Activated gamma-delta T cell (primary cell): ENCODE data around the gene RPN2.

ENCODE experiments used
- DNase-seq: peaks from one replicate; lab custom pipeline; 2025; lab: John Stamatoyannopoulos, UW

RPN2 gene

GRCh38 chr20:37185686-37186085 is 6.6 kb downstream of the RPN2 start:
- DNase-seq = no peak

- DNase-seq = no peak
Observed at GRCh38 chr20:37188787-37189186, 9.7 kb downstream of the RPN2 start.

- DNase-seq = no peak
Observed at GRCh38 chr20:37189416-37190016, 10.4 kb downstream of the RPN2 start.

- no peak for DNase-seq
Observed at GRCh38 chr20:37190354-37191112, 11.4 kb downstream of the RPN2 start.

- DNase-seq = no peak
Observed at GRCh38 chr20:37192137-37192854, 13.2 kb downstream of the RPN2 start.

GRCh38 chr20:37193226-37193625 is 14.1 kb downstream of the RPN2 start:
- no peak for DNase-seq

GRCh38 chr20:37193821-37194220 is 14.7 kb downstream of the RPN2 start:
- DNase-seq = no peak

- DNase-seq = no peak
Observed at GRCh38 chr20:37194621-37195417, 15.7 kb downstream of the RPN2 start.

GRCh38 chr20:37198932-37199660 is 20.0 kb downstream of the RPN2 start:
- DNase-seq = no peak

- DNase-seq = no peak
Observed at GRCh38 chr20:37200376-37200775, 21.2 kb downstream of the RPN2 start.

GRCh38 chr20:37200926-37201826 is 22.0 kb downstream of the RPN2 start:
- no peak for DNase-seq

- DNase-seq = no peak
Observed at GRCh38 chr20:37201827-37202162, 22.7 kb downstream of the RPN2 start.

GRCh38 chr20:37202267-37202943 is 23.3 kb downstream of the RPN2 start:
- no peak for DNase-seq

- no peak for DNase-seq
Observed at GRCh38 chr20:37204056-37204455, 24.9 kb downstream of the RPN2 start.

GRCh38 chr20:37205130-37205529 is 26.0 kb downstream of the RPN2 start:
- no peak for DNase-seq

- no peak for DNase-seq
Observed at GRCh38 chr20:37205794-37206193, 26.7 kb downstream of the RPN2 start.

GRCh38 chr20:37207171-37207570 is 28.0 kb downstream of the RPN2 start:
- no peak for DNase-seq

- DNase-seq = no peak
Observed at GRCh38 chr20:37209193-37209592, 30.1 kb downstream of the RPN2 start.

GRCh38 chr20:37209661-37210314 is 30.7 kb downstream of the RPN2 start:
- DNase-seq = no peak

- DNase-seq = no peak
Observed at GRCh38 chr20:37218441-37218840, 39.3 kb downstream of the RPN2 start.
